Measurements from ENCODE around the gene RABL6.
"Not testable (repeated sequence)": the region's sequence is repeated elsewhere in the genome, so short reads cannot be mapped to it uniquely, and the experiment has no call there.

The RABL6 gene

GRCh38 chr9:136882109-136882946 is 74.6 kb downstream of the RABL6 start:
- no peak for DNase-seq

GRCh38 chr9:136882947-136883283 is 75.2 kb downstream of the RABL6 start:
- DNase-seq: not testable (repeated sequence)

- DNase-seq: not testable (repeated sequence)
Observed at GRCh38 chr9:136883670-136884069, 75.9 kb downstream of the RABL6 start.

GRCh38 chr9:136885950-136886578 is 78.3 kb downstream of the RABL6 start, which contains the start of gene TRAF2:
TSS of gene TRAF2 (plus strand) at chr9:136886516. CDS start at chr9:136898741, 12,225 bp downstream.
- DNase-seq: peak; percentile 92

GRCh38 chr9:136886610-136887597 is 79.2 kb downstream of the RABL6 start:
- peak; percentile 69 for DNase-seq

GRCh38 chr9:136888454-136888853 is 80.7 kb downstream of the RABL6 start:
- DNase-seq: no peak

- DNase-seq: no peak
Observed at GRCh38 chr9:136889858-136890257, 82.1 kb downstream of the RABL6 start.

GRCh38 chr9:136890661-136891060 is 82.9 kb downstream of the RABL6 start:
- DNase-seq: no peak
